Skin of body (tissue), 2 donors: Measurements from ENCODE around the gene FAM193B. TPM values are rescaled to one million over a fixed set of nuclear protein-coding genes. Genes with fewer than 3 reads are reported as not detected.

Experiments
- DNase-seq: peaks from one replicate; lab custom pipeline; 2025; lab: John Stamatoyannopoulos, UW
- total RNA-seq: library from RNA; depleted of rRNA; stranded (reverse); fragments of >200 nt; gene quantifications from one replicate; pipeline ENCODE4 v1.2.3, GENCODE V29; 2014

FAM193B gene
- total RNA-seq = 30.8 TPM

DNA sequence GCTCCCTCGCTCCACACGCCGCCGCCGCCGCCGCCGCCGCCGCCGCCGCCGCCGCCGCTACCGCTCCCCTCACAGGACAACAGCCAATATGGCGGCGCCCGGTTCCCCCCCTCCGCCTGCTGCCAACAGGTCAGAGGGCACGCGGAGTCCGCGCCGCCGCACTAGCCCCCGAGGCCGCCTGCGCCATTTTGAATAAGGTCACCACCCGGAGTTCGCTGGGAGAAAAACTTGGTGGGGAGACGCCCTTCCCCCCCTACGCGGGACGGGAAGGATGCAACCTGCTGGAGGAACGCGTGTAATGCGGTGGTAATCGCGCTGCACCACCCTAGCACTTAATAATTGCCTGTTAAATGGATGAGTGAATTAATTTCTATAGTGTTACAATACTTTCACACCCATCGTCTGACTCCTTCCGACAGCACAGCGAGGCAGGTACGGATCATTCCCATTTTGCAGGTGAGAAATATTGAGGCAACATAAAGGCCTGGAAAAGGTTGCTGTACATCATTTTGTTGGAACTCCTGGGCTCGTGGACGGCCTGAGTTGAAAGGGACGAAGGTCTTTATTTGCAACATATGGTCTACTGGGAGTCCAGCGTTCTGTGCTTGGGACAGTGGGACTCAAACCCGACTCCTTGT lies at the start of gene FAM193B:
FAM193B (minus strand) TSS at position 90 of the 638 bp plus-strand sequence. CDS start 105 bp downstream, outside the sequence.
- DNase-seq = peak; percentile 82

DNA sequence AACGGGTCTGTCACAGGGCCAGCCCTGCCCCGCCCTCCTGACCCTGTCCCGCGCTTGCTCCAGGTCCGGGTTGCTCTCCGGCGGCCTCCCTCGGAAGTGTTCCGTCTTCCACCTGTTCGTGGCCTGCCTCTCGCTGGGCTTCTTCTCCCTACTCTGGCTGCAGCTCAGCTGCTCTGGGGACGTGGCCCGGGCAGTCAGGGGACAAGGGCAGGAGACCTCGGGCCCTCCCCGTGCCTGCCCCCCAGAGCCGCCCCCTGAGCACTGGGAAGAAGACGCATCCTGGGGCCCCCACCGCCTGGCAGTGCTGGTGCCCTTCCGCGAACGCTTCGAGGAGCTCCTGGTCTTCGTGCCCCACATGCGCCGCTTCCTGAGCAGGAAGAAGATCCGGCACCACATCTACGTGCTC lies 49.8 kb upstream of the FAM193B start:
- DNase-seq = no peak

DNA sequence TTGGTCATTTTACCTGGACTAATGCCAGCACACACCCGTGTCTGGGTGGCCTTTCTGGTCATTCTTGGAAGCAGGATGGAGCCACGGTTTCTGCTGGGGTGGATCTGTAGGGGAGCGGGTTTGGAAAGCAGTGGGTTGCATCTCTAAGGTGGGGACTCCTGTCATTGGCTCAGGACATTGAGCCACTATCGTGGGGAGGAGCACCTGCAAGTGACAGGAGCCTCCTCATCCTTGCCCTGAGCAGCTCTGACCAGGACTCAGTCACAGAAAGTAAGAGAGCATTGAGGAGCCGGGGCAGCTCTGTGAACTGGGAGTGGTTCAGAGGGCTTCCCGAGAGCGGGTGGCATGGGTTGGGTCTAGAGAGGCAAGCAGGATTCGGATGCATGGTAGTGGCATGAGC lies 49.3 kb upstream of the FAM193B start:
- DNase-seq = no peak

DNA sequence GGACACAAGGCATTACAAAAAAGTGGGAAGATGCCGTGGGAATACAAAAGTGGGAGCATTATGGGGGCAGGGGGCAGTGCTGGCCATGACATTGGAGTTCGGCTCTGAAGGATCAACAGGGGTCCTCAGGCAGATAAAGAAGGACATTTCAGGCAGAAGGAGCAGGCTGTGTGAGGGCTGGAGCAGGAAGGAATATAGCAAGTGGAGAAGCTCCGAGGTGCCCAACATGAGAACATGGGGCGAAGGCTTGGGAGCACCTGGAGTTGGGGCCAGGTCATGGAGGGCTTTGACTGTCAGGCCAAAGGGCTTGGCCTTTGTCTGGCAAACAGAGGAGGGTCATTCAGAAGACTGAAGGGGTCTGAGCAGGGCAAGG lies 48.1 kb upstream of the FAM193B start:
- no peak for DNase-seq

DNA sequence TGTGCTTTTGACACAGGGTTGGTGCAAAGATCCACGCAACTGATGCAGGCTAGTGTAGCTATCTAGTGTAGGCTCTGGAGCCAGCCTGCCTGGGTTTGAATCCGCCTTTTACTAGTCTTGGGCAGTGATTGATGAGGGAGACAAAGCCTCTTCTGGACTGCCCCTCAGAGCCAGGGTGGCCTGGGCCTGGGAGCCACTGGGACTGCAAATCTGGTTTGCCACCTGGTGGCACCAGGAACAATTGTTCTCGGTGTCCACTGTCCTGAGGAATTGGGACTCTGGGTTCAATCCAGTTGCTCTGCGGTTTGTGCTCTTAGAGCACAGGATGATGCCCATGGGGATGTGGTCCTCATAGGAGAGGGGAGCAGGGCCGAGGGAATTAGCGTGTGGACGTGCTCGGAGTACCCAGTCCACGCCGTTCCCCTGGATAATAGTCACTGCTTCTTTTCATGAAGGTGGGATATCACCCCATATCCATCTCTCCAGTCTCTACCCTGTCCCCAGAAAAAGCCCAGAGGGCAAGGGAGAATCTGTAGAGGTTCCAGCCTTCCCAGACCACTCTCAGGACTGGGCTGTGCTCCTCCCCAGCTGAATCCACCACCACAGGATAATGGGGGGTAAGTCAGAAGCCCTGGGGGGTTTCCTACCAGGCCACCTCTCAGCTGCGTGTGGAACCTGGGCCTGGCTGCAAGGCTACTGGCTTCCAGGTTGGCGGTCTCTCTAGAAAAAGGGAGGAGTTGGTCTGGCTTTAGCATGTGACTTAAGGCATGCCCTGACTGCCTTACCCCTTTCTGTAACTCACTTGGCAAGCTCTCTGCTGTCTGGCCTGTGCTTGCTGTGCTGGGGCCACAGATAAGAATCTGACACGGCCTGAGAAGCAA lies 47.5 kb upstream of the FAM193B start:
- DNase-seq = no peak

DNA sequence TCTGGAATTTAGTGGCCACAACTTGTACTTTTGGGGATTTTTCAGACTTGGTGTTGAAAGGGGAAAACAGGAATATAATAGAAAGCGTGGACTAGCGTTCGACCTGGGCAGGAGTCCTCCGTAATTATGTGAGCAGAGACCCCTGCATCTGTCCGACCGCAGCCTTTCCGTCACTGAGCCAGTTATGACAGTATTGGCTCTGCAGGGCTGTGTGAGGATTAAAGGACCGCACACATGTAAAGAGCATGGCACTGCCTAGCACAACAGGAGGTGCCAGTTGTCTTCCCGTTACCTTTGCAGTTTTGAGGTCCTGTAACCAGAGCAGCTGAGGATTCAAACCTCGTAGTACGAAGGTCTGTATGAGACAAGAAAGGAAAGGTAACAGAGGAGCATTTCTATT lies 46.8 kb upstream of the FAM193B start:
- DNase-seq = no peak

DNA sequence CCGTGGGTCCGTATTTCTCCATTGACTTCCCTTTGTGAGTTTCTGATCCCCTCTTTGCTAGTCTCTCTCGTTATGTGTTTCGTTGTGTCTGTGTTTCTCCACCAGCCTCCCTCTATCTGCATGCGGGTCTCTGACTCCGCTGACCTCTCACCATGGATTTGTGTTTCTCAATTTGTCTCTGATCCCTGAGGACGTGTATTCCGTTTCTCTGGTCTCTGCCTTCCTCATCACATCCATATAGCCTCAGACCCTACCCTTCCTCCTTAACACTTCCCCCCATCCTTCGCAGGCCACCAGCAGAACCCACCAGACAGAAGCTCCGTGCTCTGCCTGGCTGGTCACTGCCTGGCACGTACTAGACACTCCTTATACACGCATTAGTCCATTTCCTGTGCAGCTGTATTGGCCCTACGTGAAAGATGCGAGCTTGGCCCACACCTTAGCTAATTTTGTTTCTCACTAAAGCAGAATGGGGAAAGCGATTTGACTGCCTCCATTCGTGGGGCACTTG lies 46.2 kb upstream of the FAM193B start:
- no peak for DNase-seq

DNA sequence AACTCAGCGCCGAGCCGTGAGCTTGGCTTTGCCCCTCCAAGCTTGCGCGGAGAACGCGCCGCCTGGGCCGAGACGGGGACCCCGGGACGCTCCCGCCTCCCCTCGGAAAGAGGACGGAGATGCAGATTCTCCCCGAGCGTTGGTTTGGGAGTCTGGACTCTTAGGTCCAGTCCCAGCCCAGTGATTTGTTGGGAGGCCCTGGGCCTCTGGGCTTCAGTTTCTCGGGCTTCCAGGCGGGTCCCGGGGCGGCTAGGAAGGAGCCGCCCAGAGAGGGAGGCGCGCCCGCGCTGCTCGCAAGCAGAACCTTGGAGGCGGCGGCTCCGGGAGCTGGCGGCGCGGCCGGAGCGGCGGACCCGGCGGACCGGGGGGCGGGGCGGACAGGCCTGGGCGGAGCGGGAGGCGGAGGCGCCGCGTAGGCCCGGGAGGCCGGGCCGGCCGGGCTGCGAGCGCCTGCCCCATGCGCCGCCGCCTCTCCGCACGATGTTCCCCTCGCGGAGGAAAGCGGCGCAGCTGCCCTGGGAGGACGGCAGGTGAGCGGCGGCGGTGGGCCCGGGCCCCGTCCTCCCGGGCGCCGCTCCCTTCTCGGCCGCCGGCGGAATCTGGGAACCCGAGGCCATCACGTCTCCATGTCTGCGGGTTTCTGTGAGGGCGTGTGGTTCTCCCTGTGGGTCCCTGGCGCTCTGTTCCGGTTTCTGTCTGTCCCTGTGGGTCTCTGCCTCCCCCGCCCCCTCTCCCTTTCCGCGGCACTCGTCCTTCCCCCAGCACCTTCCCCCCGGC lies 45.6 kb upstream of the FAM193B start, which contains the start of gene B4GALT7:
B4GALT7 (plus strand) TSS at position 402 of the 777 bp plus-strand sequence; CDS start at position 481, 79 bp downstream.
- peak; percentile 63 for DNase-seq

DNA sequence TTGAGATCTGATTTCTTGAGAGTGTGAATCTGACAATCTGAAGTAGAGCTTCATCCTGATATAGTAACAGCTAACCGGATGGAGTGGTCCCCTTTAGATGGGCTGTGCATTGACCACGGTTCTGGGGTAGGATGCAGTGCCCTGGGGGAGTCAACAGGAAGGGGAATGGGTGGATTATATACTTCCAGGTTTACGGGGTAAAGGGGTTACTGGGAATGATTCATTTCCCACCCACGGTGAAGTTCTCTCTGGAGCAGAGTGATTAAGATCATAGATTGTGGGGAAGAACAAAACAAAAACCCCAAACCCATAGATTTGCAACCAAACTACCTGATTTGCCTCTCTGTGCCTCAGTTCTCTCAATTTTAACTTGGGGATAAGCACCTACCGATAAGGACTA lies 44.1 kb upstream of the FAM193B start:
- DNase-seq = no peak

DNA sequence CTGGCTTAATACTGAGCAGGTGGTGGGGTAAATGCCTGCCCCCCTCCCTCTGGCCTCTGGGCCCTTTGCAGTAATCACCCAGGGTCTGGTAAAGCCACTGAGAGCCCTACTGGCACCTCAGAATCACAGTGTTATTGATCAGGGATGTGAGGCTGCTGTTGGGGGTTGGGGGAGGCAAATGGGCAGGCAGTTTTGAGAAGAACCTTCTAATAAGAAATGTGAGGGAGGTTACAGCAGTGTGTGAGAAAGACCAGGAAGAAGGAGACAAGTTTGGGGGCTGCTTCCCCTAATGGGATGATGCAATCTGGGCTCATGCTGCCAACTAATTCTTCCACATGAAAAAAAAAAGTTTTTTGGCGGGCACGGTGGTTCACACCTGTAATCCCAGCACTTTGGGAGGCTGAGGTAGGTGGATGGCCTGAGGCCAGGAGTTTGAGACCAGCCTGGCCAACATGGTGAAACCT lies 42.4 kb upstream of the FAM193B start:
- no peak for DNase-seq

DNA sequence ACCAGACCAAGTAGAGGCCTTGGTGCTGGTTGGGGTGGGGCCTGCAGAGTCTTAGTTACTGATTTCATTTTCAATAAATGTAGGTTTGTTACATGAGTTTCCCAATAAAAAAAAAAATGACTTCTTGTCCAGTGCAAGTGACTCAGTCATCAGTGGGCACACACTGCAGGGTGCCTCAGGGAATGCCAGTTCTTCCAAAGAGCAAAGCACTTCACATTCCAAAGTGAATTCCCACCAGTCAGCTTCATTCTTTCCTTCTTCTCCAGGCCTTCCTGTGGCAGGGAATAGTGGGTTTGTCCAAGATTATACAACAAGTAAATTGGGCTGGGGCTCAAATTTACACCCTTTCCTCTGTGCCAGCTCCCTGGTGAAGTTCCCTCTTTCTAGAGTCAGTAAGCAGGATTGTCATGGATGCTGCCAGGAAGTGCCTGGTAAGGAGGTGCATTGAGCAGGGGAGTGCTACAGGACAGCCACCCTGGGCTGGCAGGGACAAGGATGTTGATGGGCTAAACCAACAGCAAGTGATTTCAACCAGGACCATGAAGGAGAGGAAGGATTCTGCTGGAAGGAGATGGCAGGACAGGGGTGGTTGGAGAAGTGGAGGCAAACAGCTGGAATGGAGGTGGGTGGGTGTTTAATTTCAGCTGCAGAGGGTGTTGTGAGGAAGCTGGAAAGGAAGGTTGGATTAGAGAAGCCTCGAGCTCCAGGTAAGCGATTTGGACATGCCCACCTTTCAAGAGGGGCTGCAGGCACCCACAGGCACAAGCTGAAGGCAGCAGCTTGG lies 41.8 kb upstream of the FAM193B start:
- no peak for DNase-seq

DNA sequence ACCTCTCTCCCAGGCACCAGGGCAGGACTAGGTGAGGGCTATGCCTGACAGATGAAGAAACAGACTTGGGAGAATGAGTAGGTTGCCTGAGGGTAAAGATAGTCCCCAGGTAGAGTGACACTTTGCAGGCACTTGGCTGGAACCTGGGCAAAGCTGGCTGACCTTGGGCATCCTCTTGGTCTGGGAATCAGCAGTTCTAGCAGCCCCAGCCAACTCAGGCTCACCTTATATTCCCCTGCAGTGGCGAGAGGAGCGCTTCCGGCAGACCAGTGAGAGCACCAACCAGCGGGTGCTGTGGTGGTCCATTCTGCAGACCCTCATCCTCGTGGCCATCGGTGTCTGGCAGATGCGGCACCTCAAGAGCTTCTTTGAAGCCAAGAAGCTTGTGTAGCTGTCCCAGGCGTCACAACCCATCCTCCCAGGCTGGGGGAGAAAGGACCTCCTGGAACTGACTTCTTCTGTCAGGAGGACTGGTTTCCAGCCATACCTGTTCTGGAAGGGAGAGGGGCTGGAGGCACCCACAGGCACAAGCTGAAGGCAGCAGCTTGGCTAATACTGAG lies 40.7 kb upstream of the FAM193B start:
- DNase-seq = no peak

DNA sequence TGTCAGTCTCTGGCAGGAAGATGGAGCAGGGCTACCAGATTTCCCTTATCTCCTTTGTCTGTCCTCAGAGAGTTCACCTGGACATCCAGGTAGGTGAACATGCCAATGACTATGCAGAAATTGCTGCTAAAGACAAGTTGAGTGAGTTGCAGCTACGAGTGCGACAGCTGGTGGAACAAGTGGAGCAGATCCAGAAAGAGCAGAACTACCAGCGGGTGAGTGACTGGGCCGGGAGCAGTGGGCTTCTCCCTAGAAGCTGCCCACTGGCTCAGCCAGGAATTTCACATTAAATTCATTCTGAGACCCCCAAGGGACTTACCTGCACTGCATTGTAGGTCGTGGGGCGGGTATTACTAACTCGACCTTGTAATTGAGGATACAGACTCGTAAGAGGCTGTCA lies 39.7 kb upstream of the FAM193B start:
- no peak for DNase-seq

DNA sequence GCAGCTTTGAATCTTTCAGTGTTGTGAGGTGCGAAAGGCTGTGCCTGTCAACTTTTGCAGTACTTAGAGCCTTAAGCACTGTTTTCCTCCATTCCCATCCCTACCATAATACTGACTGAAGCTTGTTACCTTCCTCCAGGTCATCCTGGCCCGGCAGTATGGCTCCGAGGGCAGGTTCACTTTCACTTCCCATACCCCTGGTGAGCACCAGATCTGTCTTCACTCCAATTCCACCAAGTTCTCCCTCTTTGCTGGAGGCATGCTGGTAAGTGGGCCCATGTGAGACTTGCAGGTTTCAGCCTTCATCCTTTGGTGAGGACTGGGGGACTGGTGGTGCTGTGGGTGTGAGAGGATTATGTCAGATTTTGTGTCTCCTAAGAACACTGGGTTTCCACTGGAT lies 39.1 kb upstream of the FAM193B start:
- no peak for DNase-seq

DNA sequence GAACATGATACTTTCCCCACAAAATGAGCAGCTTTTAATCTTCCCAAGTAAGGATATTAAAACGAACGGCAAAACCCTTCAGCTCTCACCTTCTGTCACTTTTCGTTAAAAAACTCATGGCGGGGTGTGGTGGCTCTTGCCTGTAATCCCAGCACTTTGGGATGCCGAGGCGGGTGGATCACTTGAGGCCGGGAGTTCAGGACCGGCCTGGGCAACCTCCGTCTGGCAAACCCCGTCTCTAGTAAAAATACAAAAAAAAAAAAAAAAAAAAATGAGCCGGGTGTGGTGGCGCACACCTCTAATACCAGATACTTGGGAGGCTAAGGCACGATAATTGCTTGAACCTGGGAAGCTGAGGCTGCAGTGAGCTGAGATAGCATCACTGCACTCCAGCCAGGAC lies 38.5 kb upstream of the FAM193B start:
- no peak for DNase-seq

DNA sequence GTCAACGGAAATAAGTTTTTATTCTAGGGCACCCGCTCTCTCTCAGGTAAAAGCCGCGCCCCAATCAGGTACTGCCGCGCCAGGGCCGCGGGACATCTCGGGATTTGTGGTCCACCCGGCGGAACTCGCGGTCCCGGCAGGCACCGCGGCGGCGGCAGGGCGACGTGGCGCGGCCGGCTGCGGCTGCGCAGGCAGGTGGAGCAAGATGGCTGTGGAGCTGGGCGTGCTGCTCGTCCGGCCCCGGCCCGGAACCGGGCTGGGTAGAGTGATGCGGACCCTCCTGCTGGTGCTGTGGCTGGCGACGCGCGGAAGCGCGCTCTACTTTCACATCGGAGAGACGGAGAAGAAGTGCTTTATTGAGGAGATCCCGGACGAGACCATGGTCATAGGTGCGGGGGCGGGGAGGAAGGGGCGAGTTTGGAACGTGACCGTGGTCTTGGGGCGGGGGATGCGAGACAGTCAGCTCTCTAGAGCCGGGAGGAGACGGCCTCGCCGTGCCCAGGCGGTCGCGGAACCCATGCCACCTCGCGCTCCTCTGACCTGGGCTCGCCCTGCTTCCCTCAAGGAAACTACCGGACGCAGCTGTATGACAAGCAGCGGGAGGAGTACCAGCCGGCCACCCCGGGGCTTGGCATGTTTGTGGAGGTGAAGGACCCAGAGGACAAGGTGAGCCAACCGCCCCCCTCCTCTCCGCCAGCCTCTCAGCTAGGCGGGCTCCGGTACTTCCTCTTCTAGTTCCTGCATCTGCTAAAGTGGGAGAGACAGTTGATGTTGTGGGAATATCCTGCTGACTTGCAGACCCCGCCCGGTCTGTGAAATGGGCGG lies 37.9 kb upstream of the FAM193B start, which contains the start of gene TMED9:
TMED9 (plus strand) TSS at position 194 of the 825 bp plus-strand sequence; CDS start at position 206, 12 bp downstream.
- peak; percentile 59 for DNase-seq

DNA sequence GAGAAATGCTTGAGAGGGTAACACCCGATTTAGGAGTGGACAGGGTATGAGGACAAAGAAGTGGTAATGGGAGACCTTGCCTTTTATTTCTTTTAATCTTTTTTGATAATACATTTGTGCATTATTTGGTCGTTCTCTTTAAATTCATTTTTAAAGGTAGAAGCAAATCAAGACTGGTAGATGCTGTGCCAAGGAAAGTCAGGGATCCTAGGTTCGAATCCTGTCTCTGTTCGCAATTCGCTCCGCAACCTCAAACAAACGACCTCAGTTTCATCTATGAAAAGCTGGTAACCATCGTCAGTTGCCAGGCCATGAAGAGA lies 37.3 kb upstream of the FAM193B start:
- DNase-seq = no peak

DNA sequence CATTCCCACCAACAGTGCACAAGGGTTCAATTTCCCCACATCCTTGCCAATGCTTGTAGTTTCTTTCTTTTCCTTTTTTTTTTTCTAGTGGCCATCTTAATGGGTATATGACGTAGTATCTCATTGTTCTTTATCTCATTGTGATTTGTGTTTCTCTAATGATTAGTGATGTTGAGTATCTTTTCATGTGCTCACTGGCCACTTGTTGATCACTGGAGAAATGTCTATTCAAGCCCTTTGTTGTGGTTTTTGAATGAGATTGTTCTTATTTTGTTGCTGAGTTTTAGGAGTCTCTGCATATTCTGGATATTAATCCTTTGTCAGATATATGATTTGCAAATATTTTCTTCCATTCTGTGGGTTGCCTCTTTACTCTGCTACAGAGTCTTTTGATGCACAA lies 36.0 kb upstream of the FAM193B start:
- no peak for DNase-seq

DNA sequence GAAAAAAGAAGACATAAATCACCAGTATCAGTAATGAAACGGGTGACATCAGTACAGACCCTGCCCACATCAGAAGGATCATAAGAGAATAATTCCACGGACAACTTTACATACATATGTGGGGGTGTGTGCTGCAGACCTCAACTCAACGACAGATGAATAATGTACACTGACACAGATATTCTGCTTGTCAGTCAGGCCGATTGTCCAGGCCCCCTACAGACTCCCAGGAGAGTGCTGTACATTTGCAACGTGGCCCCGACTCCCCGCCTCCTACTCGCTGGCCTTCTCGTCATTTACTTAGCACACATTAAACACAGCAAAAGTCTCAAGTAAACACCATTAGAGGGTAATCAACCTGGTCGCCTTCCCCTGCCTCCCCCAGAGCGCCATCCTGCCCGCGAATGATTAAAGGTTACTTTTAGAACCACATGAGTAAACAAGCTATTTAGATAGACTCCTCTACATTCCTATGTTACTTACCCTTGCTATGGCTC lies 34.1 kb upstream of the FAM193B start:
- DNase-seq = no peak
